Peyer's patch (tissue), 4 donors: ENCODE results near the gene SSX2IP.

ENCODE experiments used
- CTCF ChIP-seq, 6 experiments: fragments of 450-650 bp in 4 of 6; fragments of 200-600 bp in 2 of 6; sonication (generic) in 1 of 6; IDR thresholded peaks; one replicate each; pipeline ENCODE4 v1.5.1; 2017 to 2019; ENCODE audit warnings: antibody characterized with exemption in 6 of 6, mild to moderate bottlenecking in 3 of 6, moderate library complexity in 1 of 6
- POLR2A ChIP-seq, 2 donors: fragments of 450-650 bp; IDR thresholded peaks; one replicate each; pipeline ENCODE4 v1.5.1; 2017; ENCODE audit warnings: antibody characterized with exemption in 2 of 2, mild to moderate bottlenecking in 2 of 2, moderate library complexity in 2 of 2

- TF ChIP-seq POLR2A (IDR thresholded peaks at IDR 0.05) (no peak), CTCF (IDR thresholded peaks at IDR 0.05) (no peak)
Observed at GRCh38 chr1:84598418-84598817, 91.8 kb downstream of the SSX2IP start.
